T47D (cell line): ENCODE results near the gene ZNF425.
"Not testable (repeated sequence)": the region's sequence is repeated elsewhere in the genome, so short reads cannot be mapped to it uniquely, and the experiment has no call there.

ENCODE experiments used
- DNase-seq, 2 experiments: peaks; one replicate each; pipeline versions ENCODE4 v3.0.0 to v3.0.0-alpha.2; 2011 to 2012; ENCODE audit warnings: low read depth in 1 of 2, low spot score in 1 of 2
- JUND ChIP-seq: IDR thresholded peaks from 2 replicates; pipeline ENCODE4 v1.6.1; 2012; ENCODE audit warnings: low read depth
- in situ Hi-C: cut with HindIII; loops from 2 replicates; pipeline ENCODE4 v1.10.0; 2016; ENCODE audit warnings: low sequenced_read_pairs, low pct_unique_long_range_greater_than_20kb

The ZNF425 gene

DNA sequence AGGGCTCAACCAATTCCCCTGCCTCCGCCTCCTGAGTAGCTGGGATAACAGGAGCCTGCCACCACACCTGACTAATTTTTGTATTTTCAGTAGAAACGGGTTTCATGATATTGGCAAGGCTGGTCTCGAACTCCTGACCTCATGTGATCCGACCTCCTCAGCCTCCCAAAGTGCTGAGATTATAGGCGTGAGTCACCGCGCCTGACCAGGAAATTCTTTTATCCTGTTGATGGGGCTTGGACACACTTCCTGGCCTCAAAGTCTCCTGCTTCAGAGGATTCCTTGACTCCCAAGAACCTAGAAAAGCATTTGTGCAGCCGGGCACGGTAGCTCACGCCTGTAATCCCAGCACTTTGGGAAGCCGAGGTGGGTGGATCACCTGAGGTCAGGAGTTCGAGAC, 16.2 kb downstream of the ZNF425 start:
- no peak for TF ChIP-seq JUND
- in situ Hi-C loops, result no loop called here
- no peak for DNase-seq

DNA sequence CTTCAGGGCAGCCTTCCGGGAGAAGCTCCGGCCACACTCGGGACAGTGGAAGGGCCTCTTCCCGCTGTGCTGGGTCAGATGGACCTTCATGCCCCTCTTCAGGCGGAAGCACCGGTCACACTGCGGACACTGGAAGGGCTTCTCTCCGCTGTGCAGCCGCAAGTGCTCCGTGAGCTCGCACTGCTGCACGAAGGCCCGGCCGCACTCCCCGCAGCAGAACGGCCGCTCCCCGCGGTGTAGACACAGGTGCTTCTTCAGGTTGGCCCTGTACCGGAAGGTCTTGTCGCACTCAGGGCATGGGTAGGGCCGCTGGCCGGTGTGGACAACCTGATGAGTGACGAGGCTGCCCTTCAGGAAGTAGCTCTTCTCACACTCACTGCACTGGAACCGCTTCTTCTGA, 21.4 kb downstream of the ZNF425 start:
- TF ChIP-seq JUND, result no peak
- no peak for DNase-seq
- in situ Hi-C loops, result no loop called here

DNA sequence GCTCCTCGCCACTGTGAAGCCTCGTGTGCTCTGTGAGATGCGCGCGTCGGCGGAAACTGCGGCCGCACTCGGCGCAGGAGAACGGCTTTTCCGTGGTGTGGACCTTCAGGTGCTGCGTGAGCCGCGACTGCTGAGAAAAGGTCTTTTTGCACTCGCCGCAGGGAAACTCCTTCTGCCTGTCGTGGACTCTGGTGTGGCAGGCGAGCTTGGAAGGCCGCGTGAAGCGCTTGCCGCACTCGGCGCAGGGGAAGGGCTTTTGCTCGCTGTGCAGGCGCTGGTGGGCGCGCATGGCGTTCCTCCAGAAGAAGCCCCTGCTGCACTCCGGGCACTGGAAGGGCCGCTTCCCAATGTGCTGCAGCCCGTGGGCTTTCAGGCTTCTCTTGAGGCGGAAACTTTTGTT, 21.9 kb downstream of the ZNF425 start:
- in situ Hi-C loops, result no loop called here
- DNase-seq, result no peak
- TF ChIP-seq JUND, result no peak

DNA sequence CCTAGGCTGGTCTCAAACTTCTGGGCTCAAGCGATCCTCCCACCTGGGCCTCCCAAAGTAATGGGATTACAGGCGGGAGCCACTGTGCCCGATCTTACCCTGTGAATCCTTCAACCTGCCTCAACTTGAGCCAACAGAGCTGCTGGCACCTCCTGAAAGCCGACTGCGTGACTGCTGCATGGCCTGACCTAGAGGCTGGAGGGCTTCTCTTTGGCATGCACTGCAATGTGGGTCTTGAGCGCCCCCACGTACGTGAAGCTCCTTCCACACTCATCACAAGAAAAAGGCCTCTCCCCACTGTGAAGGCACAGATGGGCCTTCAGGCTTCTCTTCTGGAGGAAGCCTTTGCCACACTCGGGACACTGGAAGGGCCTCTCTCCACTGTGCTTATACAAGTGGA, 22.7 kb downstream of the ZNF425 start:
- in situ Hi-C loops, result no loop called here
- no peak for DNase-seq
- TF ChIP-seq JUND, result no peak

- in situ Hi-C loops, result no loop called here
- no peak for DNase-seq
- TF ChIP-seq JUND, result no peak
These were observed 23.5 kb downstream of the ZNF425 start for GRCh38 chr7:149102666-149103065.

- TF ChIP-seq JUND, result no peak
- in situ Hi-C loops, result no loop called here
- no peak for DNase-seq
These were observed 25.3 kb downstream of the ZNF425 start for GRCh38 chr7:149100821-149101220.

- no peak for DNase-seq
- no peak for TF ChIP-seq JUND
- in situ Hi-C loops, result no loop called here
These were observed 27.1 kb downstream of the ZNF425 start for GRCh38 chr7:149099058-149099457.

GRCh38 chr7:149097088-149097487, 29.0 kb downstream of the ZNF425 start:
- in situ Hi-C loops, result no loop called here
- no peak for TF ChIP-seq JUND
- DNase-seq, result no peak

DNA sequence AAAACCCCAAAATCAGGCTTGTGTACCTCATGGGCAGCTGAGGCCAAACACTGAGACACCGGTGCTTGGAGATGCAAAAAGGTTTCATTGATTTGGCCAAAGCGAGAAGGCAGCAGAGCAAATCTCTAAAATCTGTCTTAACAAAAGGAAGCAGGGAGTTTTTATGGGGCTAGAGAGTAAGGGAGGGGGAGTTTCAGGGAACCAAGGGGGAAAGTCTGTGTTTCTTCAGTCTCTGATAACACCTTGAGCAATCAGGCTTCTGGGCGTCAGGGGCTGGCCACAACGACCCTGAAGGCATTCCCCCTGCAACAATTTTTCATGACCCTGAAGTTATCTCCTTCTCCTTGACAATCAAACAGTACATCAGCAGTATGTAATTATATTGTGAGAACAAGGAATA, 32.9 kb downstream of the ZNF425 start:
- no peak for DNase-seq
- in situ Hi-C loops, result no loop called here
- TF ChIP-seq JUND, result no peak

DNA sequence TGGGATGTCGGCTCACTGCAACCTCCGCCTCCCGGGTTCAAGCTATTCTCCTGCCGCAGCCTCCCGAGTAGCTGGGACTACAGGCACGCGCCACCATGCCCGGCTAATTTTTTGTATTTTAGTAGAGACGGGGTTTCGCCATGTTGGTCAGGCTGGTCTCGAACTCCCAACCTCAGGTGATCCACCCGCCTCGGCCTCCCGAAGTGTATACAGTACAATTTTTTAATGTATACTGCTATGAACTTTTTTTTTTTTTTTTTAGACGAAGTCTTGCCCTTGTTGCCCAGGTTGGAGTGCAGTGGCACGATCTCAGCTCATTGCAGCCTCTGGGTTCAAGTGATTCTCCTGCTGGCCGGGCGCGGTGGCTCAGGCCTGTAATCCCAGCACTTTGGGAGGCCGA, 33.9 kb downstream of the ZNF425 start:
- DNase-seq, in situ Hi-C loops: not testable (repeated sequence)

GRCh38 chr7:149090397-149091195, 35.5 kb downstream of the ZNF425 start, which contains the start of gene ZNF786:
TSS of gene ZNF786 (minus strand) at chr7:149090718. CDS start at chr7:149090640, 78 bp downstream.
- peak; percentile 70 to 89 for DNase-seq
- no peak for TF ChIP-seq JUND
- in situ Hi-C loops, result no loop called here

GRCh38 chr7:149087376-149087775, 38.7 kb downstream of the ZNF425 start:
- DNase-seq, result no peak
- TF ChIP-seq JUND, result no peak
- in situ Hi-C loops, result no loop called here

DNA sequence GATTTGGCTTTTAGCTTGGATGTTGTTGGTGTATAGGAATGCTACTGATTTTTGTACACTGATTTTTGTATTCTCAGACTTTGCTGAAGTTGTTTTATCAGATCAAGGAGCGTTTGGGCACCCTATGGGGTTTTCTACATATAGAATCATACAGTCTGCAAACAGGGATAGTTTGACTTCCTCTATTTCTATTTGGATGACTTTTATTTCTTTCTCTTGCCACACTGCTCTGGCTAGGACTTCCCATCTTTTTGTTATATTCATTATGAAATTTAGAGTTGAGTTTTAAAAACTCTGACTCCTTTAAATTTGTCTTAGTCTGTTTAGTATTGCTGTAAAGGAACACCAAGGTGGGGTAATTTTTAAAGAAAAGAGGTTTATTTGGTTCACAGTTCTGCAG, 40.3 kb downstream of the ZNF425 start:
- in situ Hi-C loops, result no loop called here
- TF ChIP-seq JUND, result no peak
- DNase-seq, result no peak

- in situ Hi-C loops, result no loop called here
- no peak for DNase-seq
- no peak for TF ChIP-seq JUND
These were observed 41.7 kb downstream of the ZNF425 start for GRCh38 chr7:149084407-149084806.
